ENCODE measurements around the gene SPOCK3.
"Not testable (repeated sequence)": the region's sequence is repeated elsewhere in the genome, so short reads cannot be mapped to it uniquely, and the experiment has no call there.

Gene SPOCK3

DNA sequence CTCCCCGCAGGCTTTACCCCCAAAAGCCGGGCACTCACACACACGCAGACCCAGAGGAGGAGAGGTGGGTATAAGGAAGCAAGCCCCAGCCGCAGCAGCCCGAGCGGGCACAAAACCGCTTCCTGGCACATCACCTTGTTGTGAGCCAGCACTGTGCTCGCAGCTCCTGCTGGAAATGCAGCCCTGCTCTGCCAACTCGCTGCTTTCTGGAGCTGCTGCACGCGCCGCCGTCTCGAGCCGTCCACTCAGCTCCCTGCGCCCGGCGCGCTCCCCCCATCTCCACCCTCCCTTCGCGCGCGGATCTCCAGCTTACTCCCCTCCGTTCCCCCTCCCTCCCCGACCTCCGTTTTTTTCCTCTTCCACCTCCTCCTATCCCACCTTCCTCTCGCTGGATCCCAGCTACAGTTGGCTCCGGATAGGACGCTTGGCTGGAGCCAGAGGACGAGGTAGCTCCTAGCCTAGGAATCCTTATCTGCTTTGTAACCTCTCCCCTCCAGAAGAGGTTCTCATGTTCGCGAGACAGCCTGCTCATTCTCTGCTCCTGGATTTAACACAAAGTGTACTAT, at the start of gene SPOCK3:
Gene SPOCK3 (minus strand): TSS at position 179 of the 566 bp plus-strand sequence.
- peak; percentile 18 to 27 (median 21) for DNase-seq

DNA sequence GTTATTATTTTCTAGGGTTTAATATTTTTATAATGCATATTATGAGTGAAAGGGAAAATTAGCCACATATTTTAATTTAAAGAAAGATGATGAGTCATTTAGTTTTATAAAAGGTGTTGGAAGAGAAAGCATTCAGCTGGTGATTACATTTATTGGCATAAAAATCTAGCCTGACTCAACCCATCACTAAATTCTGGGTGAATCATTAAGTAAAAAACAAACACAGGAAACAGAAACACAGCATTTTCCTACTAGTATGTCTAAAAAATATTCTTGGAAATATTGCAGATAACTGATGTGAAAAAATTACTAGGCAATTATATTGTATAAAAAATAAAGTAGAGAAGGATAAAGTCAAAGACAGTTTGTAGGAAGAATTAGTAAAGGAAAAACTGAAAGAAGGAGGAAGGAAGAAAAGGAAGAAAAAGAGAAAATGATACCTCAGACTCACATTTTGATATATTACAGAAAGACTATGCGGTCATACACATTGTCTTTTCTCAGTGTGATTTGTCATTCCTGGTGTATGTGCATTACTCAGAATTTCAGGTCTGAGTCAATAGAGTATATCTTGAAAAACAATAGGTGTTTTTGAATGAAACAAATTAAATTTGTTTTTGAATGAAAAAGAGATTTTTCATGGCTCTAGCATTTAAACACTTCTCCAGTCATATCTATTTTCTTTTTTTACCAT, 48.0 kb upstream of the SPOCK3 start:
- DNase-seq: no peak

DNA sequence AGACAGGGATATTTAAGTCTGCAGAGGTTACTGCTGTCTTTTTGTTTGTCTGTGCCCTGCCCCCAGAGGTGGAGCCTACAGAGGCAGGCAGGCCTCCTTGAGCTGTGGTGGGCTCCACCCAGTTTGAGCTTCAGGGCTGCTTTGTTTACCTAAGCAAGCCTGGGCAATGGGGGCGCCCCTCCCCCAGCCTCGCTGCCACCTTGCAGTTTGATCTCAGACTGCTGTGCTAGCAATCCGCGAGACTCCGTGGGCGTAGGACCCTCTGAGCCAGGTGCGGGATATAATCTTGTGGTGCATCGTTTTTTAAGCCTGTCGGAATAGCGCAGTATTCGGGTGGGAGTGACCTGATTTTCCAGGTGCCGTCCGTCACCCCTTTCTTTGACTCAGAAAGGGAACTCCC, 47.3 kb upstream of the SPOCK3 start:
- not testable (repeated sequence) for DNase-seq

DNA sequence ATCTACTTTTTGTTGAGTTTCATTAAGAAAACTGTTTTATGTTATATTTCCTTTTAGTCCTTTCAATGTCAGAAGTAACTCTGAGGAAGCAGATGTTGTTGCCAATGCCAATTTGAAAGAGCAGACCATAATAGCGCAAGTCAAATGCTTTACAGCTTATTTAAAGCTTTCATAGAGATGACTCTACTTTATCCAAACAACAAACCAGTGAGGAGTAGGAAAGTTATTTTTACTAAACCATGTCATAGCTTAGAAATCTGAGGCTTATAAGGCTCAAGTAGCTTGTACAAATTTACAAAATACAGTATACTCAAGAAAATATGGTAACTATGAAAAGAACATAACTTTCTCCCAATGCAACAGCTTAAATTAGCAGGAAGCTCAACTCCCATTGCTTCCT, 40.1 kb upstream of the SPOCK3 start:
- no peak for DNase-seq

DNA sequence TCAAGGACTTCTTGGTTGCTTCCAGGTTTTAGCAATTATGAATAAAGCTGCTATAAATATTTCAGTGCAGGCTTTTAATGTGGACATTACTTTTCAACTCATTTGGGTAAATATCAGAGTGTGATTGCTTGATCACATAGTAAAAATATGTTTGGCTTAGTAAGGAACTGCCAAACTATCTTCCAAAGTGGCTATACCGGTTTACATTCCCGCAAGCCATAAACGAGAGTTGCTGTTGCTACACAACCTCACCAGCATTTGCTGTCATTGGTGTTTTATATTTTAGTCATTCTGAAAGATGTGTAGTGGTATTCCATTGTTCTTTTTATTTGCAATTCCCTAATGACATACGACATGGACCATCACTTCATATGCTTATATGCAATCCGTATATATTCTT, 30.9 kb upstream of the SPOCK3 start:
- no peak for DNase-seq

DNA sequence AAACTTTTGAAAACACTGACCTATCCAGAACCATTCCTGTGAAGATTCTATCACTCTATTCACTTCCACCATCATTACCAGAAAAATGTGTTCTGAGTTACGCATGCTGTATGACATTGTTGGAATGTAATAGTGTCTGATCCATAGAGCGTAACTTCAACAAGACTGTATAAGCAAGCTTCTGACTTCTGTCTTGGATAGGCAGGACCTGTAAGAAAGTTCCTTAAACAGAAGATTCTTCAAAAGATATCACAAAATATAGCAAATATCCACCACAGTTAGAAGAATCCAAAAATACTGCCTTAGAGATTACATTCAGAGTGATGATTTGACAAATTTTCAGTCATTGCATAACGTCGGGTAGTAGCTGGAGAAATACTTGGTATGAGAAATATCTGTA, 14.0 kb upstream of the SPOCK3 start:
- no peak for DNase-seq

DNA sequence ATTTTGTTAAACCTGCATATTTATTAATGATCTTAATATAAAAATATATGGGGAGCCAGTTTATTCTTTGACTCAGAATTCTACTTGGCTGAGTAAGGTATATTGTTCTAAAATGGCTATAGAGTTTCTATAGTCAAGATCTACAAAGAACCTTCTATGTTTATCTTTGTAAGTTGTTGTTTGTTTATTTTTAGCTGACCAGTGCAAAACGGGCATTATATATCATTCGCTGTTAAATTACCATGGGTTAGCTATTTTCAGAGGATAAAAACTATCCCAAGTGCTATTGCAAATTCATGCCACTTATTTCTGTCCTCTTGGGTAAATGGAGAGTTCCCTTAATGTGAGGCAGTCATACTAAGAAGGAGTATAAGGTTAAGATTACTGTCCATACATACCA, 5.3 kb upstream of the SPOCK3 start:
- no peak for DNase-seq

DNA sequence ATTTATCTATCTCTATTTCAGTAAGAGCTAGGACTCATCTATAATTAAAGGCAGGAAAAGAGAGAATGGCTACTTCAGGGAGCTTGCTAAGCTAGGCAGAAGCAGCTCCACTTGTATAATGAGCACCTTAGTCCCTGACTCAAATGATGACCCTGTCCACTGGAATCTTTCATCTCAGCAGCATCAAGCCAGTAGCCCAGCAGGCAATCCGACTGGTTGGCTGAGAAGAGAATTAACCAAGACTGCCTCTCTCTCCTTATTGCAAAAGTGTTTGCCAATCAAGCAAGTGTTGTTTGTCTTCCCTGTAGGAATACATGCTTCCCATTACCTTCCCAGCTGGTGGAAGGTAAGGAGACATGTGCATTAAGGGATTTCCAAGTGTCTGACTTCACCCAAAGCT, 3.9 kb upstream of the SPOCK3 start:
- DNase-seq: no peak

DNA sequence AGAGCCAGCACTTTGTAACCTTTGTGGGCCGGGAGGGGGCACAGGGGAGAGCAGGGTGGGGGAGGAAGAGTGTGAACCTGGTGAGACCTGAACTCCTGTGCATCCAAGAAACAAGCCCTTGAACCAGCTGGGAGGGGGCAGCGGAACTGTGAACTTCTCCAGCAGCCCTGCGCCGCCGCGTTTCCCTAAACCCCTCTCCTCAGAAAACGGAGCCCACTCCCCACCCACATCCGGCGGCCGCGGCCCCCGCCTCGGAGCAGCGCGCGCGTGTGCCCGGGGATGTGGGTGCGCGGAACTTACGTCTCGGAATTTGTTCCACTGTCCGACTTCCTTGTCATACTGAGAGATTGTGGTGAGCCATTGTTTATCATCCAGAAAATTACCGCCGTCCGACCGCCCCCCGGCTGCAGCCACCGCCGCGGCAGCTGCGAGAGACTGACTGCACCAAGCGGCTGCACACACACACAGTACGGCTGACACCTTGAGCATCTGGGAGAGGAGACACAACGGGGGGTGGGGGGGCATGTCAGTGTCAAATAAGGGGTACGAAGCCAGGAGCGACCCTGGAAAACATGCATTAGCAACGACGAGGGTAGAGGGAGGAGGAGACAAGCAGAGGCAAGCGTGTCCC, 494 bp downstream of the SPOCK3 start:
- peak; percentile 36 to 44 (median 37) for DNase-seq

DNA sequence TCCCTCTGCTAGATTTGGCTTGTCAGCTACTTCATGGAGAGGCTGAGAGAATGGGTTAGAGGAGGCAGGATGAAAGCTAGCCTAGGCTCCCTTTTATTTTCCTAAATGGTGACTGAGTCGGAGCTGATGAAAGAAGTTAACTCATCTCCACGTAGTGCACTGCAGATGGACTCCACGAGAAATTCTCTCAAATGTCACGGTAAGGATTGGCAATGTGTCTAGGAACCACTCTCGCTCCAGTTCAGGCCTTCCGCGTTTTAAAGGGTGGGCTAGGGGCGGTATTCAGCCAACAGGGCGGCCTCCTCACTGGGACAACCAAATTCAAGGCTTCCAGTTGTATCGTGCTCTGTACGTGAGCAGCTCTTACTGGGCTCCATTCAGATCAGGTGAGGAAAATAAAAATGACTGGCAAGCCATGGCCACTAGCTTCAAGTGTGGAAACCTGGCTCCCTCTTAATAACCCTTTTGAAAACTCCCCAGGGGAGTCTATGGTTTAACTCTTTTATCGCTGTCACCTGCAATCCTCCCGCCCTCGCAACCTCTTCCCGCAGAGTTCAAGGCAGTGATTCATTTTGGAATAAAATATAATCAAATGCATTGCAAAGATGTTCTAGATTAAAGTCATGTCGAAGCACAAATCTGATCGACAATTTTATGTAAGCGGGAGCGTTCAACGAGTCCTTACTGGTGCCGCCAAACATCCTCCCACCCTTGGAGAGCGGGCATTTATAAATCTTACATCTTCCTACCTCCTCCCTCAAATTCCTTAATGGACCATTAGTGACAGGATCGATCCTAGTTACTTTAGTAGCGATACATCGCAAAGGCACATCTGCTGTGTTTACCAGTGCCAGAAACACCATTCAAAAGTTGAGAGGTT, 1.2 kb downstream of the SPOCK3 start:
- DNase-seq: no peak

DNA sequence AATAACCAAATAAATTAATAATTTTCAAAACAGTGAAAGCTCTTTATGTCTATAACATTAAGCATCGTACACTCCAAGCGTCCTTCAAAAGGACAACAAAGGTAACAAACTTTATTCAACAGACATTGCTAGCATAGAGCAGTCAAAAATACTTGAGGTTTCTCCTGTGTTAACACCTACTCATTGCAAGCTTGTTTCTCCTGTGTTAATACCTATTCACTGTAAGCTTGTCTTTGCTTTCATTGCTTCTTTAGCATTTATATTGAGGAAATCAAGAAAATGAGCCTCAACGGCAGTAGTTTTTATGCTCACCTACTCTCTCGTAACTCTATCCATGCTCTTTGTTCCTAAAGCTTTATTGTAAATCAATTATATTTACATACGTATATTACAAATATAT, 3.5 kb downstream of the SPOCK3 start:
- no peak for DNase-seq

DNA sequence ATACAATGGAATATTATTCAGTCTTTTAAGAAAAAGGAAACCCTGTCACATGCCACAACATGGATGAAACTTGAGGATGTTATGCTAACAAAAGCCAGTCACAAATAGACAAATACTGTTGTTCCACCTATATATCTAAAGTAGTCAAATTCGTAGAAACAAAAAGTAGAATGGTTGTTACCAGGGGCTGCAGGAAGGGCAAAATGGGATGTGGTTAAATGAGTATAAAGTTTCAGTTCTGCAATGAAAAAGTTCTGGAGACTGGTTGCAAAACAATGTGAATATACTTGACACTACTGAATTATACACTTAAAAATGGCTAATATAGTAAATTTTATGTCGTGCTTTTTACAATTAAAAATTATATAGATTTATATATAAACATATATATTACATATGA, 12.2 kb downstream of the SPOCK3 start:
- peak; percentile 48 to 79 (median 79) for DNase-seq

DNA sequence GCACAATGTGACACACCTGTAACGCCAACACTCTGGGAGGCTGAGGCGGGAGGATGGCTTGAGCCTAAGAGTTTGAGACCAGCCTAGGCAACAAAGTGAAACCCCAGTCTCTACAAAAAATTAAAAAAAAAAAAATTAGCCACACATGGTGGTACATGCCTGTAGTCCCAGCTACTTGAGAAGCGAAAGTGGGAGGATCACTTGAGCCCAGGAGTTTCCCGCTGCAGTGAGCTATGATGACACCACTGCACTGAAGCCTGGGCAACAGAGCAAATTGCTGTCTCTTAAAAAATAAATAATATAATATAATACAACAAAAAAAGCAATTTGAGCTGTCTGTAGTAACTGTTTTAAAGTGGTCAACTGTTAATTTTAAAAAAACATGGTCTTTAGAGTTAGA, 13.2 kb downstream of the SPOCK3 start:
- DNase-seq: peak; percentile 43 to 65 (median 61)

DNA sequence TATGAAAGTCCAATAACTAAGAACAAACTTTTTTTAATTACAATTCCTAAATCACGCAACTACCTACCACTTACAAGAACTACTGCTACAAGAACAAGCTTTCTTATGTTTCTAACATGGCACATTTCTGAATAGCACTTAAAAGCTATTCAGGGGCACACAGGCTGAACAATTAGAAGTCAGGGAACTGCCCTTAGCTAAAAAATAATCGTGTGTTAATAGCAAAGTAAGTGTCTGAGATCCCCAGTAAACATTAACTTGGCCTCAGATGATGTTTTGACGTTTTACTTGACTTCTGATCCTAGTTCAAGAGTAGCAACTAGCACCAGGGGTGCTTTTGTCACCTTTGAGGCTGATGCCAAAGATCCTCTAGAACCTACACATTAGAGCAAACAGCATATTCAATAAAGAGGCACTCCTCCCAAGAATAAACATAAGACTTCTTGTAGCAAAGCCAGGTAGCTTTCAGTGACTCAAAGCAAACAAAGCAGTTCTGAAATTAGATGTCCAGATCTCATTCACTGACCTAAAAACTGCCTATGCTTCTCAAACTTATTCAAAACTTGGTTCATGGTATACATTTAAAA, 16.2 kb downstream of the SPOCK3 start:
- no peak for DNase-seq

DNA sequence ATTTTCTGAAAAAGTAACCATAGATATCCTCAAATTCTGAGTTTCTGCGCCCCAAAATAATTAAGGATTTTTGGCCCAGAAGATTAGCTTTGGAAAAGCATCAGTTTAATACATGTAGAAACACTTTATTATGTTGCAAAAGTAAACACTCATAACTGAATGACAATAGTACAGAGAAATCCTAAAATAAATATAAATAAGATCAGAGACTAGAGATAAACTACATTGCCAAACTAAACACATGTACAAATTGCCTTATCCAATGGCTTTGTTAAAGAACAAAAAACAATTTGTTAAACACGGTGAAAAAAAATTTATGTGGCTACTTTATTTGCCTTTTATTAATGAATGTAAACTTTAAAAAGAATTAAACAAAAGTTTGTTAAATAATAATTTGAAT, 17.5 kb downstream of the SPOCK3 start:
- DNase-seq: no peak

DNA sequence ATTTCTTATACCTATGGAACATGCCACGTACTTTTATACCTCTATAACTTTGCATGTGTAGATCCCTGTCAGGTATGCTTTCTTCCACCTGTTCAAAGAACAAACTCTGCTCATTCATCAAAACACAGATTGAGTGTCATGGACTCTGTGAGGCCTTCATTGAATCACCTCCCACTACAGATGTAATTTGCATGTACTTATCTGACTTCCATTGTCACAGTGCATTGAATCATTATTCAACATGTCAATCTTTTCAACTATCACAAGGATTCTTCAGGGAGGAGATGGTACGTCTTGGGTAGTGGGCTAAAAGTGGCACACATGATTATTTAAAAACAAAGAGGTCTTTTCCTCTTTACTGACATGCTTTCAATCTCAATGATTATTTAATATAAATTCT, 24.1 kb downstream of the SPOCK3 start:
- no peak for DNase-seq

DNA sequence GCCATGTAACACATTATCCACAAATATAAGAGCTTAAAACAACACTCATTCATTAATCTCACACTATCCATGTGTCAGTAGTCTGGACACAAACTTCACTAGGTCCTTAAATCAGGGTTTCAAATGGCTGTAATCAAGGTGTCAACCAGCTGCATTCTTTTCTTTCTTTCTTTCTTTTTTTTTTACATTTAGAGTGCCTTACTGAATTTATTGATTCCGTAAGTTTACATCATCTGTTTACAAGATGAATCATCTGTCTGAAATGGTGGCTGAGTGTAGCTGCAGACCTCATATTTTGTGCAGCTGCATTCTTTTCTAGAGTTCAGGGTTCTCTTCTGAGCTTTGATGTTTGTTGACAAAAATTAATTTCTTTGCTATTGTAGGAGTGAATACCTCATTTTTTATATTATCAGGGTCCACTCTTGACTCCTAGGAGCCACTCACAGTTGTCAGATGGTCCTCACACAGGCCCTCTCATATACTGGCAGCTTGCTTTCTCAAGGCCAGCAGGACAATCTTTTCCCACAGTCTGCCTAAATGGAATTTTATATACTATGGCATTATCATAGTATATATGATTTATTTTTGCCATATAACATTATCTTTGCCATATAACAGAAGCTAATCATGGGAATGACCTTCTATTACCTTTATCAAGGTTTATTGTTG, 37.8 kb downstream of the SPOCK3 start:
- no peak for DNase-seq

DNA sequence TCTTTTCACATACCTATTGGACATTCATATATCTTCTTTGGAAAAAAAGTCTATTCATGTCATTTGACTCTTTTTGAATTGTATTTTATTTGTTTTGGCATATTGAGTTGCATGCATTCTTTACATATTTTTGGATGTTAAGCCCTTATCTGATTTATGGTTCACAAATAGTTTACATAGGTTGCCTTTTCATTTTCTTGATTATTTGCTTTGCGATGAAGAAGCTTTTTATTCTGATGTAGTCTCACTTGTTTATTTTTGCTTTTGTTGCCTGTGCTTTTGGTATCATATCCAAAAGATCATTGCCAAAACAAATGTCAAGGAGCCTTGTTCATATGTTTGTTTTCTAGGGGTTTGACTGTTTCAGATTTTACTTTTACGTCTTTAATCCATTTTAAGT, 43.9 kb downstream of the SPOCK3 start:
- DNase-seq: no peak

DNA sequence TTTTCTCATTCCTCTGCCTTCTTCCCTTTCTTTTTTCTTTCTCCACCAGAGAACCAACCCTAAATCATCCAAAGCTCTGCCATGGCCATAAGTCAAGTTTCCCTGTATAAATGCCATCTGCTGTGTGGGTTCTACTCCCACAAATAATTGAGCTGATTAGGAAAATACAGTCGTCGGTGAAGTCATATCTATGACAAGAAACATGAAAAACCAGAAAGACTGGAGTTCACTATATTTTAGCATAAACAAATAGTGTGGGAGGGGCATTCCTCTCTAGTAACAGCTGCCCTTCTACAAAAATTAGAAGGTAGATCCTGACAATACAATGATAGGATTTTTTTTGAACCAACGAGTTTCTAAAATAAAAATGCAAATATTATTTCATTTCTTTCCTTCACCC, 48.8 kb downstream of the SPOCK3 start:
- DNase-seq: no peak

DNA sequence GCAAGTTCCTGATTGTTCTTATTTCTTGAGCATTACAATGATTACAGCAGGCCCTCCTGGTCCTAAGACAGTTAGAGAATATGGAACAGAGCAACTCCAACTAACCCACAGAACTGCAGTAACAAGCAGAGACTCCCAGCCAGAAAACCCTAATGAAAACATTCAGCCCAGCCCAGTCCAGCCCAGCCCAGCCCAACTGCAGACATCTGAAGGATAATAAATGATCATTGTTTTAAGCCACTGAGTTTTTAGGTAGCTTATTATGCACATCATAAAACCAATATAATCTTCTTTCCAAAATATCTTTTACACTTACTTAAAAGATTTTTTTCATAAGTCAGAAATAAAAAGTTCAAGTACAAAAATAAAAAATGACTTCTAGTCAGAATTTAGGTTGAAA, 51.3 kb downstream of the SPOCK3 start:
- DNase-seq: no peak

DNA sequence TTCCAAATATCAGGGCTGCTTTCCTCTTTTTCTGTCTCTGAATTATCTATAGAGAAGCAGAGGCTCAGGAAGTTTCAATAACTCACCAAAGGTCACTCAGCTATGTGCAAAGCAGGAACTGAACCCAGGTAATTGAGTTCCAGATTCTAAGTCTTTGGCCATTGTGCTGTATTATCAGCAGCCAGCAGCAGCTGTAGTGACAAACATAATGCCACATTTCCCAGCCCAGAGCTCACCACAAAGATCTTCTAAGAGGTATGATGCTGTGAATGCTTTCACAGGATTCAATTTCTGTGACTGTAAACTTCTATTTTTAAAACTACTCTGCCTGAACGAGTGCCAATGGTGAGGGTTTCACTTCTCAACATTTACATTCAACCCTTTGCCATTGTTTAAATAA, 56.4 kb downstream of the SPOCK3 start:
- DNase-seq: peak in 1 of 3 donors; percentile 14

DNA sequence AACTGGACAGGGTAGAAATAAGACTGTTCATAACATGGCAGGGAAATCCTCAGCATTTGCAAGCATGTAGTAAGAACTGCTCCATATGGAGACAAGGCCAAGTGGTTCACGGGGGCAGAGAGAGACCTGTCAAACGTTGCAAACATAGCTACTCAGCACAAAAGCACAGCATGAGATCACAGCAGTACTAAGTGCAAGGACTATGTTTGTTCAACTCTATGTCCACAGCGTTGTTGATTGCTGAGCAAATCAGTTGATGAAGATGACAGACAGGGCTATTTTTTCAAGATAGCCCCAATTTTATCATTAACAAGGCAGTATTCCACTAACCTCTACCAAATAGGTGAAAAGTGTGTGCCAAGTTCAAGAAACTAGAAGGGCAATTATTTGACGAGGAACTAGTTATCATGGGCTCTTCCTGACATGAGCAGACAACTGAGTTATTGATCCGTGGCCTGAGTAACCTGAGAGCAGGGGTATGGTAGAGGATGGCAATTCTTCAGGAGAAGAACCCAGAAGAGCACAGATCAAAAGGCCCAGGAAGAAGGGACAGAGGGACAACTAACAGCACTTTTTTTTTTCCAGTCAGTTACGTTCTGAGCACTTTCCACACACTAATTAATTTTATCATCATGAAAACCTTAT, 57.4 kb downstream of the SPOCK3 start:
- peak in 1 of 3 donors; percentile 13 for DNase-seq

Data from suppressor macrophage treated with lipopolysaccharide for 1 hour (primary cell).